H1 (cell line): Measurements from ENCODE around the gene AIFM3. TPM values are rescaled to one million over a fixed set of nuclear protein-coding genes. Genes with fewer than 3 reads are reported as not detected.

Experiments used
- polyA plus RNA-seq, 7 experiments: library from polyadenylated mRNA; depleted of rRNA in 3 of 7; stranded (reverse) in 5 of 7; unstranded in 2 of 7; fragments of >200 nt in 5 of 7; fragments of 200-250 nt in 2 of 7; gene quantifications; 1 replicate in 5 of 7; 2 replicates in 1 of 7; 4 replicates in 1 of 7; pipeline versions ENCODE4 v1.2.1 to v1.2.3, GENCODE V29; 2011 to 2013; ENCODE audit warnings: missing spikeins in 2 of 7, mixed read lengths in 2 of 7
- total RNA-seq: library from RNA; stranded (reverse); fragmentation: NEBNext Ultra II Directional; extraction: Animal tissue kit (Norgen Biotek cat#: 25700); gene quantifications from 2 replicates; pipeline ENCODE4 v1.2.1, GENCODE V29; 2021
- TF ChIP-seq, protein P1 (sequence below): fragments of 300-600 bp; sonication (generic); IDR thresholded peaks from 2 replicates; pipeline ENCODE4 v1.7.1; 2012; ENCODE audit warnings: low read length, moderate library complexity, mild to moderate bottlenecking, inconsistent platforms; ENCODE audit not compliant: insufficient replicate concordance
- TF ChIP-seq, protein P2 (sequence below): IDR thresholded peaks from 2 replicates; pipeline ENCODE4 v1.6.1; 2011; ENCODE audit warnings: low read length, improper control_type of control experiment

AIFM3 gene
- total and polyA plus RNA-seq, 2 of the 8 experiments (the other 6 are each of a cell fraction or from before 2014, with no cell fraction given), result 0.86 to 1.4 TPM

DNA sequence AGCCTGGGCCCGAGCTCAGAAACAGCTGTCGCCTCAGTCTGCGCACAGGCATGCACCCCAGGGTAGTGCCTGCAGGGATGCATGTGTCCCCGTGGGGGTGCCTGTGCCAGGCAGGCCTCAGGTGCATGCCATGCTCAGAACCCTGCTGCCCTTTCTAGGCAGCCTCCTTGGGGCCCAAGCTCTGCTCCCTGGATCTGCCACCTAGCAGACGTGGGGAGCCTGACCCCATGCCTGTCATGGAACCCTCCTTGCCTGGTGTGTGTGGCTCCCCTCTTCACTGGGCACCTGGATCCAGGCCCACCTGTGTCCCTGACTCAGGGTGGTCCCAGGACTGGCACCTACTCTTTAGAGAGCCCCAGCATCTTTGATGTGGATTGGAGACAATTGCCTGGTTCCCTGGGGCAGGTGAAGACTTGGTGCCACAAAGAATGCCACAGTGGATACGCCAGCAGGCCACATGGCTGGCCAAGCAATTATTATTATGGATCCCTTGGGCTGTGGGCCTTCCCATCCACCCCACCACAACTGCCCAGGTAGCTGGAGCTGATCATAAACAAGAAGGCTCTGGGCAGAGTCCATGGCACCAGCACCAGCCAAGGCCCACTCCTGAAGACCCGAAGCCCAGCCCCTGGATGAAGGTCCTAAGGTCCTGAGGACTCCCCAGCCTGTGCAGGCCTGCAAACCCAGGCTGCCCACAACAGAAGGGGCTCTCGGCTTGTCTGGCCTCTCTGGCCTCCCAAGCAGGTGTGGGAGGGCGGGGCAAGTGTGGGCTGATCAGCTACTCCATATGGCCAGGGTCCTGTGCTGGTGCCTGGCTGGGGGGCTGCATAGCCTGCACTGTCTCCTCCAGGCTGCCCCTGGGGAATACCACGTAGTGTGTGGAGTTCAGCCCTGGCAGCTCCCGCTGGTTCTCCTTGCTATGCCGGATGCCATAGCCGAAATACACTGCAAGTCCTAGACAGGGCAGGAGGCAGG lies 61.5 kb downstream of the AIFM3 start (continued):
- TF ChIP-seq, protein P1, sequence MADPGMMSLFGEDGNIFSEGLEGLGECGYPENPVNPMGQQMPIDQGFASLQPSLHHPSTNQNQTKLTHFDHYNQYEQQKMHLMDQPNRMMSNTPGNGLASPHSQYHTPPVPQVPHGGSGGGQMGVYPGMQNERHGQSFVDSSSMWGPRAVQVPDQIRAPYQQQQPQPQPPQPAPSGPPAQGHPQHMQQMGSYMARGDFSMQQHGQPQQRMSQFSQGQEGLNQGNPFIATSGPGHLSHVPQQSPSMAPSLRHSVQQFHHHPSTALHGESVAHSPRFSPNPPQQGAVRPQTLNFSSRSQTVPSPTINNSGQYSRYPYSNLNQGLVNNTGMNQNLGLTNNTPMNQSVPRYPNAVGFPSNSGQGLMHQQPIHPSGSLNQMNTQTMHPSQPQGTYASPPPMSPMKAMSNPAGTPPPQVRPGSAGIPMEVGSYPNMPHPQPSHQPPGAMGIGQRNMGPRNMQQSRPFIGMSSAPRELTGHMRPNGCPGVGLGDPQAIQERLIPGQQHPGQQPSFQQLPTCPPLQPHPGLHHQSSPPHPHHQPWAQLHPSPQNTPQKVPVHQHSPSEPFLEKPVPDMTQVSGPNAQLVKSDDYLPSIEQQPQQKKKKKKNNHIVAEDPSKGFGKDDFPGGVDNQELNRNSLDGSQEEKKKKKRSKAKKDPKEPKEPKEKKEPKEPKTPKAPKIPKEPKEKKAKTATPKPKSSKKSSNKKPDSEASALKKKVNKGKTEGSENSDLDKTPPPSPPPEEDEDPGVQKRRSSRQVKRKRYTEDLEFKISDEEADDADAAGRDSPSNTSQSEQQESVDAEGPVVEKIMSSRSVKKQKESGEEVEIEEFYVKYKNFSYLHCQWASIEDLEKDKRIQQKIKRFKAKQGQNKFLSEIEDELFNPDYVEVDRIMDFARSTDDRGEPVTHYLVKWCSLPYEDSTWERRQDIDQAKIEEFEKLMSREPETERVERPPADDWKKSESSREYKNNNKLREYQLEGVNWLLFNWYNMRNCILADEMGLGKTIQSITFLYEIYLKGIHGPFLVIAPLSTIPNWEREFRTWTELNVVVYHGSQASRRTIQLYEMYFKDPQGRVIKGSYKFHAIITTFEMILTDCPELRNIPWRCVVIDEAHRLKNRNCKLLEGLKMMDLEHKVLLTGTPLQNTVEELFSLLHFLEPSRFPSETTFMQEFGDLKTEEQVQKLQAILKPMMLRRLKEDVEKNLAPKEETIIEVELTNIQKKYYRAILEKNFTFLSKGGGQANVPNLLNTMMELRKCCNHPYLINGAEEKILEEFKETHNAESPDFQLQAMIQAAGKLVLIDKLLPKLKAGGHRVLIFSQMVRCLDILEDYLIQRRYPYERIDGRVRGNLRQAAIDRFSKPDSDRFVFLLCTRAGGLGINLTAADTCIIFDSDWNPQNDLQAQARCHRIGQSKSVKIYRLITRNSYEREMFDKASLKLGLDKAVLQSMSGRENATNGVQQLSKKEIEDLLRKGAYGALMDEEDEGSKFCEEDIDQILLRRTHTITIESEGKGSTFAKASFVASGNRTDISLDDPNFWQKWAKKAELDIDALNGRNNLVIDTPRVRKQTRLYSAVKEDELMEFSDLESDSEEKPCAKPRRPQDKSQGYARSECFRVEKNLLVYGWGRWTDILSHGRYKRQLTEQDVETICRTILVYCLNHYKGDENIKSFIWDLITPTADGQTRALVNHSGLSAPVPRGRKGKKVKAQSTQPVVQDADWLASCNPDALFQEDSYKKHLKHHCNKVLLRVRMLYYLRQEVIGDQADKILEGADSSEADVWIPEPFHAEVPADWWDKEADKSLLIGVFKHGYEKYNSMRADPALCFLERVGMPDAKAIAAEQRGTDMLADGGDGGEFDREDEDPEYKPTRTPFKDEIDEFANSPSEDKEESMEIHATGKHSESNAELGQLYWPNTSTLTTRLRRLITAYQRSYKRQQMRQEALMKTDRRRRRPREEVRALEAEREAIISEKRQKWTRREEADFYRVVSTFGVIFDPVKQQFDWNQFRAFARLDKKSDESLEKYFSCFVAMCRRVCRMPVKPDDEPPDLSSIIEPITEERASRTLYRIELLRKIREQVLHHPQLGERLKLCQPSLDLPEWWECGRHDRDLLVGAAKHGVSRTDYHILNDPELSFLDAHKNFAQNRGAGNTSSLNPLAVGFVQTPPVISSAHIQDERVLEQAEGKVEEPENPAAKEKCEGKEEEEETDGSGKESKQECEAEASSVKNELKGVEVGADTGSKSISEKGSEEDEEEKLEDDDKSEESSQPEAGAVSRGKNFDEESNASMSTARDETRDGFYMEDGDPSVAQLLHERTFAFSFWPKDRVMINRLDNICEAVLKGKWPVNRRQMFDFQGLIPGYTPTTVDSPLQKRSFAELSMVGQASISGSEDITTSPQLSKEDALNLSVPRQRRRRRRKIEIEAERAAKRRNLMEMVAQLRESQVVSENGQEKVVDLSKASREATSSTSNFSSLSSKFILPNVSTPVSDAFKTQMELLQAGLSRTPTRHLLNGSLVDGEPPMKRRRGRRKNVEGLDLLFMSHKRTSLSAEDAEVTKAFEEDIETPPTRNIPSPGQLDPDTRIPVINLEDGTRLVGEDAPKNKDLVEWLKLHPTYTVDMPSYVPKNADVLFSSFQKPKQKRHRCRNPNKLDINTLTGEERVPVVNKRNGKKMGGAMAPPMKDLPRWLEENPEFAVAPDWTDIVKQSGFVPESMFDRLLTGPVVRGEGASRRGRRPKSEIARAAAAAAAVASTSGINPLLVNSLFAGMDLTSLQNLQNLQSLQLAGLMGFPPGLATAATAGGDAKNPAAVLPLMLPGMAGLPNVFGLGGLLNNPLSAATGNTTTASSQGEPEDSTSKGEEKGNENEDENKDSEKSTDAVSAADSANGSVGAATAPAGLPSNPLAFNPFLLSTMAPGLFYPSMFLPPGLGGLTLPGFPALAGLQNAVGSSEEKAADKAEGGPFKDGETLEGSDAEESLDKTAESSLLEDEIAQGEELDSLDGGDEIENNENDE, result no peak
- TF ChIP-seq, protein P2, sequence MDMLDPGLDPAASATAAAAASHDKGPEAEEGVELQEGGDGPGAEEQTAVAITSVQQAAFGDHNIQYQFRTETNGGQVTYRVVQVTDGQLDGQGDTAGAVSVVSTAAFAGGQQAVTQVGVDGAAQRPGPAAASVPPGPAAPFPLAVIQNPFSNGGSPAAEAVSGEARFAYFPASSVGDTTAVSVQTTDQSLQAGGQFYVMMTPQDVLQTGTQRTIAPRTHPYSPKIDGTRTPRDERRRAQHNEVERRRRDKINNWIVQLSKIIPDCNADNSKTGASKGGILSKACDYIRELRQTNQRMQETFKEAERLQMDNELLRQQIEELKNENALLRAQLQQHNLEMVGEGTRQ, result no peak
